Measurements from ENCODE around the gene RUNX3. TPM values are rescaled to one million over a fixed set of nuclear protein-coding genes. Genes with fewer than 3 reads are reported as not detected.
A peak's percentile ranks its signal among the peaks of the same experiment; 100 is the strongest.

Gene RUNX3
- total RNA-seq, 2 experiments from 2014 or later: 180 to 183 TPM

- no peak for ATAC-seq
- DNase-seq: no peak
- intact Hi-C loops (cut with micrococcal nuclease): no loop called here
- Mint-ChIP-seq H3K4me1 (ENCODE audit: low read depth) (peaks cover 73% of the 10 kb centered on the region), H3K27me3 (no peaks in the 10 kb centered on the region), H3K9me3 (no peaks in the 10 kb centered on the region), H3K4me3 (no peak overlapping the region), H3K36me3 (ENCODE audit: low read depth) (peaks cover 79% of the 10 kb centered on the region), H3K27ac (peak overlapping the region; percentile 36)
- no peak for TF ChIP-seq CTCF (IDR thresholded peaks at IDR 0.05)
- ChIA-PET CTCF (interaction anchor here (0.9 kb wide), 1 partner anchor 10 kb away, joined by 3 read pairs; no protein-coding TSS in a partner anchor), POLR2A (interaction anchor here (0.6 to 2.3 kb wide), 4 partner anchors 12 to 110 kb away, joined by 3 to 6 read pairs (median 4); no protein-coding TSS in a partner anchor)
Observed at GRCh38 chr1:24944318-24944717, 14.2 kb upstream of the RUNX3 start.

- Mint-ChIP-seq H3K36me3 (ENCODE audit: low read depth) (peaks cover 79% of the 10 kb centered on the region), H3K9me3 (no peaks in the 10 kb centered on the region), H3K27ac (no peak overlapping the region), H3K4me1 (ENCODE audit: low read depth) (peaks cover 72% of the 10 kb centered on the region), H3K4me3 (no peak overlapping the region), H3K27me3 (no peaks in the 10 kb centered on the region)
- ATAC-seq (no peak), DNase-seq (no peak)
- TF ChIP-seq CTCF (IDR thresholded peaks at IDR 0.05): no peak
- ChIA-PET POLR2A (interaction anchor here (0.9 to 3.0 kb wide), 5 partner anchors 9 to 29 kb away, joined by 3 to 14 read pairs (median 5); partner anchors contain the start of gene RUNX3), CTCF (interaction anchor here (1.2 kb wide), 1 partner anchor 11 kb away, joined by 5 read pairs; no protein-coding TSS in a partner anchor)
- intact Hi-C loops (cut with micrococcal nuclease): no loop called here
Observed at GRCh38 chr1:24942789-24943188, 12.7 kb upstream of the RUNX3 start.

GRCh38 chr1:24941564-24941963 lies 11.5 kb upstream of the RUNX3 start:
- H3K36me3 Mint-ChIP-seq (ENCODE audit: low read depth): peaks cover 81% of the 10 kb centered on the region

GRCh38 chr1:24940231-24940630 lies 10.2 kb upstream of the RUNX3 start:
- H3K27ac Mint-ChIP-seq: peak overlapping the region; percentile 58
- POLR2A ChIA-PET: interaction anchor here (0.9 to 3.0 kb wide), 7 partner anchors 8 to 59 kb away, joined by 3 to 14 read pairs (median 5); partner anchors contain the start of gene RUNX3
- ATAC-seq (no peak), DNase-seq (no peak)
- no peaks in the 10 kb centered on the region for H3K27me3 Mint-ChIP-seq
- intact Hi-C loops (cut with micrococcal nuclease): no loop called here
- no peaks in the 10 kb centered on the region for H3K9me3 Mint-ChIP-seq
- TF ChIP-seq CTCF (IDR thresholded peaks at IDR 0.05): no peak
- H3K4me1 Mint-ChIP-seq (ENCODE audit: low read depth): peaks cover 78% of the 10 kb centered on the region
- no peak overlapping the region for H3K4me3 Mint-ChIP-seq
- H3K36me3 Mint-ChIP-seq (ENCODE audit: low read depth): peaks cover 83% of the 10 kb centered on the region
- CTCF ChIA-PET: interaction anchor here (0.9 to 2.2 kb wide), 5 partner anchors 7 to 97 kb away, joined by 3 to 6 read pairs (median 4); no protein-coding TSS in a partner anchor

More at GRCh38 chr1:24941564-24941963, 11.5 kb upstream of the RUNX3 start:
- DNase-seq: no peak
- H3K27ac Mint-ChIP-seq: peak overlapping the region; percentile 61
- no peak overlapping the region for H3K4me3 Mint-ChIP-seq
- no peaks in the 10 kb centered on the region for H3K9me3 Mint-ChIP-seq
- ATAC-seq: no peak
- CTCF ChIA-PET: interaction anchor here (0.6 to 2.2 kb wide), 4 partner anchors 9 to 43 kb away, joined by 3 to 6 read pairs (median 4); no protein-coding TSS in a partner anchor
- POLR2A ChIA-PET: interaction anchor here (0.6 to 3.0 kb wide), 7 partner anchors 8 to 19 kb away, joined by 3 to 14 read pairs (median 4); partner anchors contain the start of gene RUNX3
- TF ChIP-seq CTCF (IDR thresholded peaks at IDR 0.05): no peak
- H3K27me3 Mint-ChIP-seq: no peaks in the 10 kb centered on the region
- intact Hi-C loops (cut with micrococcal nuclease): no loop called here
- H3K4me1 Mint-ChIP-seq (ENCODE audit: low read depth): peaks cover 73% of the 10 kb centered on the region

GRCh38 chr1:24939675-24940193 lies 9.7 kb upstream of the RUNX3 start:
- TF ChIP-seq CTCF (IDR thresholded peaks at IDR 0.05): no peak
- ChIA-PET CTCF (interaction anchor here (0.9 to 1.4 kb wide), 3 partner anchors 51 to 97 kb away, joined by 3 to 4 read pairs (median 3); no protein-coding TSS in a partner anchor), POLR2A (interaction anchor here (0.7 to 3.0 kb wide), 8 partner anchors 8 to 59 kb away, joined by 3 to 14 read pairs (median 4); partner anchors contain the start of gene RUNX3)
- H3K27me3 Mint-ChIP-seq: no peaks in the 10 kb centered on the region
- ATAC-seq (no peak), DNase-seq (no peak)
- intact Hi-C loops (cut with micrococcal nuclease): no loop called here
- no peak overlapping the region for H3K4me3 Mint-ChIP-seq
- H3K27ac Mint-ChIP-seq: peak overlapping the region; percentile 46
- H3K9me3 Mint-ChIP-seq: no peaks in the 10 kb centered on the region
- peaks cover 87% of the 10 kb centered on the region for H3K36me3 Mint-ChIP-seq (ENCODE audit: low read depth)
- peaks cover 78% of the 10 kb centered on the region for H3K4me1 Mint-ChIP-seq (ENCODE audit: low read depth)
